Stimulated activated CD4-positive, alpha-beta T cell treated with anti-CD3 and anti-CD28 coated beads, Interleukin-15, amount 100 ng/mL, for 24 hours (primary cell): ENCODE data around the gene SFSWAP.
"Not testable (repeated sequence)": the region's sequence is repeated elsewhere in the genome, so short reads cannot be mapped to it uniquely, and the experiment has no call there.

ENCODE experiments used
- DNase-seq: peaks from one replicate; pipeline ENCODE4 v3.0.0-alpha.2; 2020

SFSWAP gene

DNA sequence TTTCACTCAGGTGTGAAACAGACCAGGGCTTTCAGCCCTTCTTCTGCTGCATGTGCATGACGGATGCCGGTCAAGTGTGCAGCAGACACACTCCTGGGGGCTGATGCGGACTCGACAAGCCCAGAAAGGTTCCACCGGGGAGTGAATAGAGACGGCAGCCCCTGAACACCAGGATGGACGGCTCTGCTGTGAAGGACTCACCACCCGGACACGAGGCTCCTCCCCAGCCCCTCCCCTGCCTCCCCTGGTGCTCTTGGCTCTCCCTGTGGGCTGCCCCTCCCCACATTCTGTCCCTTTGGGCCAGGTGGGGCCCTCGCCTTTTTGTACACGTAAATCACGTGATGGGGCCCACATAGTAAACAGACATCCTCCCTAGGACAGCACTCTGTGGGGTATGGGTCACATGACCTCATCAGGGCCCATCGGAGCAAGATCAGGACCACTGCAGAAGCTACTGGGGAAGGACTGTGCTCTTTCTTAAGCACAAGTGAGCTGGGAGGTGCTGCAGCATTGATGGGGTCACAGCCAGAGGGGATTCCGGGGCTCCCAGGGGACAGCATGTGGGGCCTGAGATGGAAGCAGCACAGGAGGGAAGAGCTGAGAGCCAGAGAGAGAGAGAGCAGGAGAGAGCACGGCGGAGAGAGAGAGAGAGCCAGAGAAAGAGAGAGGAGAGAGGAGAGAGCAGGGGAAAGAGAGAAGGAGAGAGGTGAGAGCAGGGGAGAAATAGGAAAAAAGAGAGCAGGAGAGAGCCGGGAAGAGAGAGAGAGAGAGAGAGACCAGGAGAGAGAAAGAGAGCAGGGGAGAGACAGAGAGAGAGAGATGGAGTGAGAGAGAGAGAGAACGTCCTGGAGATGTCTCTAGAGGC lies 30.3 kb upstream of the SFSWAP start:
- not testable (repeated sequence) for DNase-seq

DNA sequence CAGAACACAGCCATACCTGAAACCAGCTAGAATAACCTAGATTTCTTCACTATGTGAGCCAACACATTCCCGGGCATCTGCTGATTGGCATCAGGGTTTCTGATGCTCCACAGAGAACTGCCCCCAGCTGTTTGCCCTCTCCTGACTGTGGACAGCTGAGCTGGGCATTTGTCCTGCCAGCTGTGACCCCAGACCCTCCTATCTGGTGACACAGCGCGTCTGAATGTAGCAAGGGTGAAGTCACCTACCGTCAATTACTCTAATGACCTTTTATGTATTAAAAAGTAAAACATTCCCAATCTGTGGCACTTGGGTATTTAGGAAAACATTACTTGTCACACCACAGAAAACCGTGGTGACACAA lies 29.7 kb upstream of the SFSWAP start:
- no peak for DNase-seq

DNA sequence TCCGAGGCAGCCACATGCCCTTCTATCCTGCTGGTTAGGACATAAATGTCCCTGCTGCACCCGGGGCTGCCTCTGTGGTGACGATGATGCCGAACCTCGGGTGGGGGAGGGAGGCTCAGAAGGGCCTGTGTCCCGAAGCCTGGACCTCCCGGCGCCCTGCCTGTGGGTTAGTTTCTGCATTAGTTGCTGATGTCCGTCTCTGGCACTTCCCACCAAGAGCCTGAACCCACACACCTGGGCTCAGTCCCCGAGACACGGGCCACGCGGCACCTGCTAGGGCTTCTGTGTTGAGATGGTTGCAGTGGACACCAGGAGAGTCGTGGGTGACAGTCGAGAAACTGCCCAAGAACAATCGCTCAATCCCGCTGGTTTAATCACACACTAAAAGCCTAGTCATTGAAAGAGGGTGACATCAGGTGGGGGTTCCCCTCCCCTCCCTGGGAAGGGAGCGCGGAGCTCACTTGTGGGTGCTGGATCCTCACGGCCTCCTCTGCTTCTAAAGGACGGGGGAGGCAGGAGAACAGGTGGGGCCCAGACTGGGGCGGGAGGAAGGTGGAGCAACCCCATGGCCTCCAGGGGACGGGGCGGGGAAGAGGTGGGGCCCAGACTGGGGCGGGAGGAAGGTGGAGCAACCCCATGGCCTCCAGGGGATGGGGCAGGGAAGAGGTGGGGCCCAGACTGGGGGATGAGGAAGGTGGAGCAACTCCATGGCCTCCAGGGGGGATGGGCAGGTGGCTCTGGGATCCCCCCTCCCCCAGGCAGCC lies 29.0 kb upstream of the SFSWAP start:
- peak; percentile 30 for DNase-seq

DNA sequence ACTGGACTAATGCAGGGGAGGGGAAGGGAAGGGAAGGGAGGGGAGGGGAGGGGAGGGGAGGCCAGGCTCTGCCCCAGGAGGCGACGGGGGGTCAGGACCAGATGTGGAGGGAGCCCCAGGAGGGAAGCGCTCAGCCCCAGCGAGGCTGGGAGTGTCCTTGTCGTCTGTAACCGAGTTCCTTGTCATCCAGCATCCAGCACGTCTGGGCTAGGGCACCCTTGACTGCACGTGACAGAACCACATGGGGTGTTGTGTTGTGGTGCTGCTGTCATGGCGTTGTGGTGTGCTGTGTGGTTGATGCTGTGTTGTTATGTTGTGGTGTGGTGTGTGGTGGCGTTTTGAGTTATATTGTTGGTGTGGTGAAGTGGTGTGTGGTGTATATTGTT lies 28.4 kb upstream of the SFSWAP start:
- DNase-seq = no peak

GRCh38 chr12:131683266-131684014 lies 27.4 kb upstream of the SFSWAP start:
- DNase-seq = no peak

DNA sequence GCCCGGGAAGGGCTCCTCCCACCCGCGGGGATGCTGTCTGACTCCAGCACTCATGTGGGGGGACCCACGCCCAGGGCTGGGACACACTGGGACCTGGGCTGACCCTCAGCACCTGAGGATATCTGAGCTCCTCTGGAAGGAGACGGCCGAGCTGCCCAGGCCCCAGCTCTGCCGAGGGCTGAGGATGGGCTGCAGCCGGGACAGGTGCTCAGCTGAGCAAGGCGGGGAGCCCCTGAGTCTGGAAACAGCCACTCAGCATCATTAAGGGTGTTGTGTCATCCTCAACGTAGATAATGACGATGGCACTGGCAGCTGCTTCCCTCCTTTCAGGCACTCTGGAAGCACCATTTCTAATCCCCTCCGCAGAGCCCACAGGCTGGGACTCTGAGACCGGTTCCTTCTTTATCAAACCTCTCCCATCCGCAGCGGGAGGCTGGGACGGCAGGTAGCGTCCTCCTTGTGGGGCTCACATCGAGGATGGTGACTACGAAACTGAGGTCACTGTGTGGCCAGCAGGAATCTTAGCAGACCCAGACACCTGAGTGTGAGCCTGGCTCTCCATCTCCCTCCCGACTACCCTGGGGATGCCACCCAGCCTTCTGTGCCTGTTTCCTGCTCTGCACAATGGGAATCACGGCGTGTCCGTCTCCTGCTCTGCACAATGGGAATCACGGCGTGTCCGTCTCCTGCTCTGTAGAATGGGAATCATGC lies 26.7 kb upstream of the SFSWAP start:
- DNase-seq = no peak

GRCh38 chr12:131687346-131688125 lies 23.4 kb upstream of the SFSWAP start:
- no peak for DNase-seq

GRCh38 chr12:131688131-131688844 lies 22.6 kb upstream of the SFSWAP start:
- no peak for DNase-seq

DNA sequence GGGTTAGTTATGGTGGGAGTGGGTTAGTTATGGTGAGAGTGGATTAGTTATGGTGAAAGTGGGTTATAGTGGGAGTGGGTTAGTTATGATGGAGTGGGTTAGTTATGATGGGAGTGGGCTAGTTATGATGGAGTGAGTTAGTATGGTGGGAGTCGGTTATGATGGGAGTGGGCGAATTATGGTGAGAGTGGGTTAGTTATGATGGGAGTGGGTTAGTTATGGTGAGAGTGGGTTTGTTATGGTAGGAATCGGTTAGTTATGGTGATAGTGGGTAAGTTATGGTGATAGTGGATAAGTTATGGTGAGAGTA lies 22.1 kb upstream of the SFSWAP start:
- no peak for DNase-seq

GRCh38 chr12:131690320-131690719 lies 20.6 kb upstream of the SFSWAP start:
- DNase-seq = no peak

- DNase-seq = no peak
Observed at GRCh38 chr12:131692431-131692830, 18.5 kb upstream of the SFSWAP start.

DNA sequence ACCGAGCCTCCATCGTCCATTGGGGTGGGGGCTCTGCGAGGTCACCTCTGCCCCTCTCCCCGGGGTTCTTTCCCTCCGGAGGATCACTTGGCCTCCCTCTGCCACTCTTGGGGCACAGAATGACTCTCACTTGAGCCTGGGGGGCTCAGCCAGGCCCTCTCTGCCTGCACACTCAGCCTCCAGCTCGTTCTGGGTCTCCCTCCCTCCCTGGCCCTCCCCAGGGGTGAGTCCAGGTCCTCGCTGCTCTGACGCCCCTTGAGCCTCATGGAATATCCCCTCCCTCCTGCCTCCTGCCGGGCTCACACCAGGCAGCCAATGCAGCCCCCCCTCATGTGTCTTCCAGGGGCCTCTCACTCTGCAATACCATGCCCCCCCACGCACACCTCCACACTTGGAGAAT lies 17.7 kb upstream of the SFSWAP start:
- no peak for DNase-seq

- DNase-seq = no peak
Observed at GRCh38 chr12:131694116-131694838, 16.6 kb upstream of the SFSWAP start.

GRCh38 chr12:131695968-131696367 lies 14.9 kb upstream of the SFSWAP start:
- DNase-seq = no peak

- no peak for DNase-seq
Observed at GRCh38 chr12:131698286-131698685, 12.6 kb upstream of the SFSWAP start.

DNA sequence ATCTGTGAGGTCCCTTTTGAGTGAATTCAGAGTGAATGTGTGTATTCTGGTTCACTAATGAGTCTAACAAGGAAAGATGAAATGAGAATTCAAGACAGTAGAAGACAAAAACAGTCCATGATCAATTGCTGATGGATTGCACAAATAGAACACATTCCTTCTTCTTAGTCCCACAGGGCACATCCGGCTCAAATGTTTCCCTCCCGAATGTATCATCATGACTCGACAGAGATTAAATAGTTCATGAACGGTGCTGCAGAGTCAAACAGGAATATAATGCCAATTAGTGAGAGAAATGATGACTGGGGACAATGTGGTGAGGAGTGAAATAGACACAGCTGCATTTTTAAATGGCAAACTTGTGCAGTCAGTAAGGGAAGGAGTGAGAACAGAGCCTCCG lies 11.5 kb upstream of the SFSWAP start:
- no peak for DNase-seq

DNA sequence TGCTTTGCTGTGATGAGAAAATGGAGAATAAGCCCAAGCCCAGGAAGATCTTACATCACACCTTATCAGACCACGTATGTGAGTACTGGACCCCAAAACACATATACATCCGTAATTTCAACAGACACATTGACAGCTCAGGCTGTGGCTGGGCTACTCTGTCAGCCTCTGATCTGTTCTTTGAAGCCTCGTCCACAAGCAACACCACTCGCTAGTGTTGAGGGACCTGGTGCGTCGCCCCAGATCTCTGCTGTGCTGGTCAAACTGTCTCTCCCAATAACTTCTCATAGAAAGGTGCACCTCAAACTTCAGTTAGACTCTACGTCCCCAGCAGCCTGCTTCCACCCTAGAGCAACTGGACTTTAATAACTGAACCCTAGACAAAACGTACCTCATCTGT lies 10.6 kb upstream of the SFSWAP start:
- DNase-seq = no peak

- no peak for DNase-seq
Observed at GRCh38 chr12:131701705-131702572, 9.0 kb upstream of the SFSWAP start.

DNA sequence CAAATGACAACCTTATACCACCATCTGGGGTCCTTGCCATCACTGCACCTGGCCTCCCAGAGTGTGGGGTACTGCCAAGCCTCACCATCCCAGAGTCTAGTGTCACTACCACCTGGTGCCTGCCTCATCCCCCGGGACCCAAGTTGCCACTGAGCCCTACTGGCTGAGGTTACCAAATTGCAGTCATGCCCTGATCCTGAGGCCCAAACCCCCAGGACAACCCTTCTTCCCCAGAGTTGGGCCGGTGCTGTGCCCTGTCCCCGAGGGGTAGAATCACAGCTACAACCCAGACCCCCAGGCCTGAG lies 8.4 kb upstream of the SFSWAP start:
- DNase-seq = no peak

DNA sequence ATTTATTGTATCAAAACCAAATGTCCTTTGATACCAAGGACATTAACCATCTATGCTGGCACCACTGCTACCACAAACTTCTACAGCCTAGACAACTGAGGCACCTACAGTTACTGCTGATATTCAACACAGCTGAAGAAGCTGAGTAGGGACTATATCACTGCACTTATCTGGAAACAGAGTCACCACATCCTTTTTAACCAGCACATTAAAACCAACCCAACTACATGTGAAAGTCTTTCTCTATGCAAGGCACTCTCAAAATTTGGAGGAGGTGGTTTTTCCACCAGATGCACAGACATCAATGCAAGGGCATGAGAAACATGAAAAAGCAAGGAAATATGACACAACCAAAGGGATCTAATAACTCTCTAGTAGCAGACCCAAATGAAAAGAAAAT lies 7.7 kb upstream of the SFSWAP start:
- no peak for DNase-seq
